Smooth muscle cell (in vitro differentiated cells): ENCODE data around the gene ELK1. TPM values are rescaled to one million over a fixed set of nuclear protein-coding genes. Genes with fewer than 3 reads are reported as not detected.

Experiments used
- DNase-seq: peaks from one replicate; lab custom pipeline; 2025; ENCODE audit not compliant: unreplicated experiment; lab: John Stamatoyannopoulos, UW
- H2AFZ ChIP-seq: fragments of 200-600 bp; sonication (generic); 2 replicates; pipeline ENCODE4 v1.6.0; 2016; ENCODE audit warnings: antibody characterized with exemption, low read depth, mild to moderate bottlenecking
- H3F3A ChIP-seq: fragments of 200-600 bp; sonication (generic); 2 replicates; pipeline ENCODE4 v1.6.0; 2017; ENCODE audit warnings: antibody characterized with exemption, low read depth
- H3K27ac ChIP-seq: fragments of 200-600 bp; sonication (generic); 2 replicates; pipeline ENCODE4 v1.5.1; 2016; ENCODE audit warnings: low read depth, mild to moderate bottlenecking
- H3K27me3 ChIP-seq: fragments of 200-600 bp; sonication (generic); 2 replicates; pipeline ENCODE4 v1.6.1; 2016; ENCODE audit warnings: low read depth, mild to moderate bottlenecking
- H3K36me3 ChIP-seq: fragments of 200-600 bp; sonication (generic); 2 replicates; pipeline ENCODE4 v1.5.1; 2016; ENCODE audit warnings: low read depth
- H3K4me1 ChIP-seq: fragments of 200-600 bp; sonication (generic); 2 replicates; pipeline ENCODE4 v1.5.1; 2016; ENCODE audit warnings: low read depth
- H3K4me2 ChIP-seq: fragments of 200-600 bp; sonication (generic); 2 replicates; pipeline ENCODE4 v1.6.0; 2016; ENCODE audit warnings: mild to moderate bottlenecking
- H3K4me3 ChIP-seq: fragments of 200-600 bp; sonication (generic); 2 replicates; pipeline ENCODE4 v1.5.1; 2016; ENCODE audit warnings: mild to moderate bottlenecking
- H3K79me2 ChIP-seq: fragments of 200-600 bp; sonication (generic); 2 replicates; pipeline ENCODE4 v1.6.0; 2016; ENCODE audit warnings: low read depth, mild to moderate bottlenecking
- H3K9ac ChIP-seq: fragments of 200-600 bp; sonication (generic); 2 replicates; pipeline ENCODE4 v1.6.0; 2016; ENCODE audit warnings: low read depth
- H3K9me3 ChIP-seq: fragments of 200-600 bp; sonication (generic); replicated peaks from 2 replicates; pipeline ENCODE4 v1.5.1; 2016; ENCODE audit warnings: low read depth
- H4K20me1 ChIP-seq: fragments of 200-600 bp; sonication (generic); 2 replicates; pipeline ENCODE4 v1.6.0; 2016; ENCODE audit warnings: low read depth
- WGBS: methylation state at CpG from one replicate; pipeline ENCODE4 v1.1.7; 2016; ENCODE audit warnings: low lambda C conversion rate; 5-methylcytosine and 5-hydroxymethylcytosine counted together
- polyA plus RNA-seq: library from polyadenylated mRNA; unstranded; fragments of >200 nt; fragmentation: Nextera tagmentation; extraction: Ambion mirVana; gene quantifications from 2 replicates; pipeline ENCODE4 v1.2.1, GENCODE V29; 2016
- total RNA-seq: library from RNA; depleted of rRNA; stranded (reverse); fragments of >200 nt; gene quantifications from 2 replicates; pipeline ENCODE4 v1.2.3, GENCODE V29; 2014
- TF ChIP-seq, protein P1 (sequence below): fragments of 200-600 bp; sonication (generic); IDR thresholded peaks from 2 replicates; pipeline ENCODE4 v1.5.1; 2017; ENCODE audit warnings: borderline replicate concordance, mild to moderate bottlenecking, antibody characterized with exemption; ENCODE audit not compliant: insufficient read depth, poor library complexity, severe bottlenecking

The ELK1 gene
- total and polyA plus RNA-seq, 2 experiments from 2014 or later, result 21.1 to 33.2 TPM

DNA sequence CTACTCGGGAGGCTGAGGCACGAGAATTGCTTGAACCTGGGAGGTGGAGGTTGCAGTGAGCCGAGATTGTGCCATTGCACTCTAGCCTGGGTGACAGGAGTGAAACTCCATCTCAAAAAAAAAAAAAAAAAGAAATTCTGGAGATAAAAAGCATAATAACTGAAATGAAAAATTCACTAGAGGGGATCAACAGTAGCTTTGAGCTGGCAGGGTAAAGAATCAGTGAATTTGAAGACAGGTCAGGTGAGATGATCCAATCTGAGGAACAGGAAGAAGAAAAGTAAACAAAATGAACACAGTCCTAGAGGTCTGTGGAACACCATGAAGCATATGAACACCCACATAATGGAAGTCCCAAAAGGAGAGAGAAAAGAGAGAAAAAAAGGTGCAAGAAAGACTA, 53.1 kb downstream of the ELK1 start:
- TF ChIP-seq, protein P1, sequence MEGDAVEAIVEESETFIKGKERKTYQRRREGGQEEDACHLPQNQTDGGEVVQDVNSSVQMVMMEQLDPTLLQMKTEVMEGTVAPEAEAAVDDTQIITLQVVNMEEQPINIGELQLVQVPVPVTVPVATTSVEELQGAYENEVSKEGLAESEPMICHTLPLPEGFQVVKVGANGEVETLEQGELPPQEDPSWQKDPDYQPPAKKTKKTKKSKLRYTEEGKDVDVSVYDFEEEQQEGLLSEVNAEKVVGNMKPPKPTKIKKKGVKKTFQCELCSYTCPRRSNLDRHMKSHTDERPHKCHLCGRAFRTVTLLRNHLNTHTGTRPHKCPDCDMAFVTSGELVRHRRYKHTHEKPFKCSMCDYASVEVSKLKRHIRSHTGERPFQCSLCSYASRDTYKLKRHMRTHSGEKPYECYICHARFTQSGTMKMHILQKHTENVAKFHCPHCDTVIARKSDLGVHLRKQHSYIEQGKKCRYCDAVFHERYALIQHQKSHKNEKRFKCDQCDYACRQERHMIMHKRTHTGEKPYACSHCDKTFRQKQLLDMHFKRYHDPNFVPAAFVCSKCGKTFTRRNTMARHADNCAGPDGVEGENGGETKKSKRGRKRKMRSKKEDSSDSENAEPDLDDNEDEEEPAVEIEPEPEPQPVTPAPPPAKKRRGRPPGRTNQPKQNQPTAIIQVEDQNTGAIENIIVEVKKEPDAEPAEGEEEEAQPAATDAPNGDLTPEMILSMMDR, result no peak
- 61% methylated on average over 3 of the region's 3 CpGs for WGBS
- Histone ChIP-seq H4K20me1 (no peaks in the 10 kb centered on the region), H2AFZ (no peak overlapping the region), H3K4me2 (no peak overlapping the region), H3K9ac (no peak overlapping the region), H3K4me1 (no peaks in the 10 kb centered on the region), H3K27me3 (no peaks in the 10 kb centered on the region), H3K79me2 (no peaks in the 10 kb centered on the region), H3F3A (peaks cover 3% of the 10 kb centered on the region), H3K27ac (no peak overlapping the region), H3K4me3 (no peak overlapping the region), H3K36me3 (no peaks in the 10 kb centered on the region), H3K9me3 (peaks cover 7% of the 10 kb centered on the region)
- DNase-seq, result no peak

DNA sequence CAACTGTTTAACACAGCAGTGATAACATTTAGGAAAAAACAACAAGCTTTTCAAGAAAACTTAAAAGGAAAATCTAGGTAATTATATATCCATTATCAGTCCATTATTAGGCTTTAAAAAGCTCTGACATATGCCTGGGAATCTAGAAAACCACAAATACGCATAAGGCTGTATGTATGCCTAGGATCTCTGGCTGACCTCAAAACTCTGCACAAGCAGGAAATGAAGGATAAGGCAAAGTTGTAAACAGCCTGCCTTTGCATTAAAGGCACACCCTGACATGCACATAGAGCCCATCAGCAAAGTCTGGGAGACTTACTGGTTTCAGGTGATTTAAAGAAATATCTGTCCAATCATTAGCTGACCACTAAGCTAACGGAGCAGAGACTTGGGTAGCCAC, 54.1 kb downstream of the ELK1 start:
- no peak for DNase-seq
- H3F3A ChIP-seq, result peaks cover 3% of the 10 kb centered on the region
- WGBS, result 36% methylated on average over 2 of the region's 2 CpGs
- H3K27me3 ChIP-seq, result no peaks in the 10 kb centered on the region
- no peak overlapping the region for H2AFZ ChIP-seq
- H3K36me3 ChIP-seq, result no peaks in the 10 kb centered on the region
- no peaks in the 10 kb centered on the region for H3K4me1 ChIP-seq
- TF ChIP-seq, protein P1, result no peak
- peak overlapping the region; percentile 48 for H3K4me2 ChIP-seq
- H3K79me2 ChIP-seq, result no peaks in the 10 kb centered on the region
- no peaks in the 10 kb centered on the region for H4K20me1 ChIP-seq
- H3K9ac ChIP-seq, result no peak overlapping the region
- no peak overlapping the region for H3K4me3 ChIP-seq
- peaks cover 7% of the 10 kb centered on the region for H3K9me3 ChIP-seq
- peak overlapping the region; percentile 85 for H3K27ac ChIP-seq

DNA sequence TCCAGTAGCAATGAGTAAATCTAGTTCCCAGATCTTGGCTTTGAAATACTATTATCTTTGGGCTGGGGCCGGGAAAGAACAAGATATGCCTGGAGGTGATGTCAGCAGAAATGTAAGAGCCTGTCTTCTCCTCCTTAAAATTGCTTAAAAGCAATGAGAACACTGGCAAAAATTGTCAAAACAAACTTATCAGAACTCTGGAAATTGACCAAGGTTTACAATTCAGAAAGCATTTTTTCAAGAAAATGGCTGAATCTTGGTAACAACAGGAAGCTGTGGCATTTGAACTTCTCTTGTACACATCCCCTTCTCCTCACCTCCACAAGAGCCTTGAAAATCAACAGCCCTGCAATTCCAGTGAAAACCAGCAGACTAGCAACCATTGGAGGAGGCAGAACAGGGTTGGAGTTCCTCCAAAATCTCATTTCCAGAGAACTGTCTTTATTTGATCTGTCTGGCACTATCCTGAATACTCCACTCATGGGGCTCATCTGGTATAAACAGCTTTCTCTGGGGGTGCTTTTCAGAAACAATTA, 54.6 kb downstream of the ELK1 start:
- H3K27me3 ChIP-seq, result no peaks in the 10 kb centered on the region
- peak overlapping the region; percentile 48 for H3K4me2 ChIP-seq
- no peaks in the 10 kb centered on the region for H3K4me1 ChIP-seq
- no peak overlapping the region for H2AFZ ChIP-seq
- no peaks in the 10 kb centered on the region for H3K36me3 ChIP-seq
- DNase-seq, result no peak
- peak overlapping the region; percentile 85 for H3K27ac ChIP-seq
- no peaks in the 10 kb centered on the region for H3K79me2 ChIP-seq
- no peak overlapping the region for H3K4me3 ChIP-seq
- TF ChIP-seq, protein P1, result no peak
- H4K20me1 ChIP-seq, result no peaks in the 10 kb centered on the region
- H3K9ac ChIP-seq, result peak overlapping the region; percentile 10
- 48% methylated on average over 1 of the region's 1 CpG for WGBS
- H3K9me3 ChIP-seq, result peaks cover 7% of the 10 kb centered on the region
- H3F3A ChIP-seq, result peaks cover 3% of the 10 kb centered on the region

DNA sequence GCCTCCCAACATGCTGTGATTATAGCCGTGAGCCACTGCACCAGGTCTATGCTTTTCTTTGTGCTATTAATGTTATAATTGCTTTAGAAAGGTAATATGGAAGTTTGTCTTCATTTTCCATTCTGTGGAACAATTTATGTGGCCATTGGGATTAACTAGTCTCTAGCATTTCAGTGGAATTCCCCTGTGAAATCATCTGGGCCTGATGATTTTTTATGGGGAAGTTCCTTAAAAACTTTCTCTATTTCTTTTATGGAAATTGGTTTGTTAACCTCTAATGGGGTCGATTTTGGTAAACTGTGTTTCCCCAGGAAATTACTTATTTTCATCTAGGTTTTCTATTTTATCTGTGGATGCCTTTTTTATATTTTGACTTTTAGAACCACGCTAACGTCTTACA, 56.8 kb downstream of the ELK1 start:
- Histone ChIP-seq H4K20me1 (no peaks in the 10 kb centered on the region), H3F3A (peaks cover 3% of the 10 kb centered on the region), H3K27me3 (no peaks in the 10 kb centered on the region), H3K79me2 (no peaks in the 10 kb centered on the region), H3K9me3 (peaks cover 7% of the 10 kb centered on the region), H3K4me3 (no peak overlapping the region), H2AFZ (no peak overlapping the region), H3K36me3 (no peaks in the 10 kb centered on the region), H3K4me2 (no peak overlapping the region), H3K9ac (no peak overlapping the region), H3K27ac (no peak overlapping the region), H3K4me1 (no peaks in the 10 kb centered on the region)
- 74% methylated on average over 4 of the region's 4 CpGs for WGBS
- no peak for DNase-seq
- TF ChIP-seq, protein P1, result no peak
